ENCODE data around the gene RPL23.
A peak's percentile ranks its signal among the peaks of the same experiment; 100 is the strongest.

RPL23 gene

GRCh38 chr17:38883592-38884526, 30.3 kb upstream of the RPL23 start:
- DNase-seq: no peak

DNA sequence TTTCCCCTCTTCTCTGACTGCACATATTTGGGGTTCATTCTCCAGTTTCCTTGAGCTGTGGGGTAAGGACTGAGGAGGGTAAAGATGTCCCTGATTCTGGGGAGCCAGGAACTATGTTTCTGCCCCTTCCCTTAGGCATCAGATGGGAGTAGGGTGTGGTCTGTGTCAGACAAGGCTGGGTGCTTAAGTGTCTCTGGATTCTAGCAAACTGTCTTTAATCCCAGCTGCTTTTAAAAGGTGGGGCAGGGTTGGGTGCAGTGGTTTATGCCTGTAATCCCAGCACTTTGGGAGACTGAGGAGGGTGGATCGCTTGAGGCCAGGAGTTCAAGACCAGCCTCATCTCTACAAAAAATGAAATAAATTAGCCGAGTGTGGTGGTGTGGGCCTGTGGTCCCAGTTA, 29.3 kb upstream of the RPL23 start:
- DNase-seq: no peak

DNA sequence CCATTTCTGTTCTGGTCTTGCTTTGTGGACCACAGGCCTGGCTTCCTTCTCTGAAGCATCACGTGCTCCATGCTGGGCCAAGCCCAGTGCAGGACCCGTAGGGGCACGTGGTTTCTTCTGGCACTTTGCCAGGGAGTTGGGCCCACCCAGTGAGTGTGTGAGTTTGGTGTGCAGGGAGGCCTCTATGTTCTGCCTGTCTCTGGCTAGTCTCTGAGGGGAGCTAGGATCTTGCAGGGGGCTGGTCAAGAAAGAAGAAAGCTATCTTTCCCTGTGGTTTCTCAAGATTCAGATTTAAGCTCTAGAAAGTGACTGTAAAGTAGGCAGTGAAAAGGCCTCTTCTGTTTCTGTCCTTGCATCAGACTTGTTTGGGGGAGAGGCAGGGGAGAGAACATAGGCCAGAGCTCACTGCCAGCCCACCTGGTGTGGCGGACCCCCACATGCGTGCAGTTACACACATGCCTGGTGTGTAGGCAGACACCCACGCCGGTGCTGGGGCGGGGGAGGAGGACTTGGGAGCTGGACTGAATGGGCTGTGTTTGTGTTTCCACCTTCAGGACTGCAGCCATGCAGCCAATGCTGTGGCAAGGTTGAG, 28.2 kb upstream of the RPL23 start:
- DNase-seq: peak; percentile 51

DNA sequence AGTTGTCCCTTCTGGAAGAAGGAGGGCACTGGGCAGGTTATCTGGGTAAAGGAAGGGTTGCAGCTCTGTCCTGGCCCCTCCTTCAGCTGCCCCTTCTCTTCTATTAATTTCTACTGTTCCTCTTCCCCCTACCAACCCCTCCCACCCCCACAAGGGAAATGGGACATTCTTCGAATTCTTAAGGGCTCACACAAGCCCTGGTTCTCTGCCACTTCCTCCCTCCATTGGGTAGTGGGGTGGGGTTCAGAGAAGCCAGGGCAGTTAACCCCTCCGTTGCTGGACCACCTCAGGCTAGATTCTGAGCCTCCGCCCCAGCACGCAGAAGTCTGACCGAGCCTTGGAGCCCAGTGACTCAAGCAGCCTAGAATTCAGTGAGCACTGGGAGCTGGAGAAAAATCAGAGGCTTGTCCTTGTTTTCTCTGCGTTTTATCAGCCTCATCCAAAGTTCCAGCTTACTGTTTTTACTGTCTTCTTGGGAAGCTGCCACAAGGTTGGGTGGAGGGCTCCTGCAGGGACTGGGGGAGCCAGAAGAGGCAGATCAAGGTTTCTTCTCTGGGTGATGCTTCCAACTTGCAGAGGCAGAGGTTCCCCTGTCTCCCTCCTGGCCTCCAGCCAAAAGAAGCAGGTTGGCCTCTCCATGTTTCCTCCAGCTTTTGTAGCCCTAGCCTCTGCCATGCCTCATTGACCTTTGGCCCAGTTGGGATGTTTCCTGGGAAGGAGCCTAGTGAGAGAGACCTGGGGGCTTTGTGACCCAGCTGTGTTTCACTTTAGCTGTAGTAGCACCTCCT, 26.6 kb upstream of the RPL23 start:
- peak; percentile 96 for DNase-seq

- no peak for DNase-seq
Observed at GRCh38 chr17:38877130-38877851, 23.8 kb upstream of the RPL23 start.

GRCh38 chr17:38875477-38876075, 22.1 kb upstream of the RPL23 start:
- no peak for DNase-seq

- DNase-seq: no peak
Observed at GRCh38 chr17:38874505-38875400, 21.2 kb upstream of the RPL23 start.

- peak; percentile 38 for DNase-seq
Observed at GRCh38 chr17:38873640-38874380, 20.3 kb upstream of the RPL23 start.

DNA sequence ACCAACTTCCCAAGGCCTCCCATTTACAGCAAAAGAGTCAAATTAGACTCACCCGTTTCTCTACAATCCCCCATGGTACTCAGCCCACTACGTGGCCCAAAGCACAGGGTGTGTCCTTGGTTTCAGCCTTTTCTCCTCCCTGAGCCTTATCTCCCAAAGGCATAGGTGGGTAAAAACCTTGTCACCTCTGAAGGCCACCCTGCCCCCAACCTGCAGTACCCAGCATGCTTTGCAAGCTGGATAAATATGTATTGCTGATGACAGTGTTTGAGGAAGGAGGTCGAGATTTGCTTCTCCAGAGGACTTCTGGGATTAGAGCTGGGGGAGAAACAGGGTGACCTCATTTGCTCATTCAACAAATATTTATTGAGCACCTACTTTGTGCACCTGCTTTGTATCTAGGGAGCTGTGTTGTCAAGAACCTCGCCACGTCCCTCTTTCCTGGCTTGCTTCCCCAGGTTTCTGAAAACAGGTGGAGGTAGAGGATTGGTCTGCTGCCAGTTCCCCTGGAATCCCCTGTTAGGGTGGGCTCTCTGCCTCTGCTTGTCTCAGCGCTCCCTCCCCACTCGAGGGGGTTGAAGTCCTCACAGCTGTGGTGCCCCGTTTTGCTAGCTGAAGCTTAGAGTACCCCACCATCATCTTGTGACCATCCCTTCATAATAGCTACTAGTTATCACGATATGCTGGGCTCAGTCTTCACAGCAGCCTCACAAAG, 19.3 kb upstream of the RPL23 start:
- no peak for DNase-seq

DNA sequence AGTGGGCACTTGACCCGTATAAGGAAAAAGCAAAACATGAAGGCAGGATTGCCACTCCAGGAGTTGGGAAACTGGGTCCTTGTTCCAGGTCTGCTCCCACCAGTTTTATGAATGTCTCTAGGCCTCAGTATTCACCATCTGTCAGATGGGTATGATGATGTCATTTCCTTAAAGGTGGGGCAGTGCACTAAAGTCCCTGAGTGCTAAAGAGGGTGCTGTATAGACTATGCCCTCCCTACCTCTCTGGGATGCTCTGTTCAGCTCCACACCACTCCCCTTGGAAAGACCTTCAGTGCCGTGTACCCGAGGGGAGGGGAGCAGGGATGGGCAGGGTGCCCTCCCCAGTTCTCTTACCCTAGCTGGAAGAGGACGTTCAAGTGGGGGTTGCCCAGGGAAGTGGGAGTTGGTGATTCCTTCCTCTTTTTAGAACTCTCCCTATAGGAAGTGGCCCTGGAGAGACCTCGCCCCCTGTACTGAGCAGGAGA, 18.5 kb upstream of the RPL23 start:
- DNase-seq: no peak

DNA sequence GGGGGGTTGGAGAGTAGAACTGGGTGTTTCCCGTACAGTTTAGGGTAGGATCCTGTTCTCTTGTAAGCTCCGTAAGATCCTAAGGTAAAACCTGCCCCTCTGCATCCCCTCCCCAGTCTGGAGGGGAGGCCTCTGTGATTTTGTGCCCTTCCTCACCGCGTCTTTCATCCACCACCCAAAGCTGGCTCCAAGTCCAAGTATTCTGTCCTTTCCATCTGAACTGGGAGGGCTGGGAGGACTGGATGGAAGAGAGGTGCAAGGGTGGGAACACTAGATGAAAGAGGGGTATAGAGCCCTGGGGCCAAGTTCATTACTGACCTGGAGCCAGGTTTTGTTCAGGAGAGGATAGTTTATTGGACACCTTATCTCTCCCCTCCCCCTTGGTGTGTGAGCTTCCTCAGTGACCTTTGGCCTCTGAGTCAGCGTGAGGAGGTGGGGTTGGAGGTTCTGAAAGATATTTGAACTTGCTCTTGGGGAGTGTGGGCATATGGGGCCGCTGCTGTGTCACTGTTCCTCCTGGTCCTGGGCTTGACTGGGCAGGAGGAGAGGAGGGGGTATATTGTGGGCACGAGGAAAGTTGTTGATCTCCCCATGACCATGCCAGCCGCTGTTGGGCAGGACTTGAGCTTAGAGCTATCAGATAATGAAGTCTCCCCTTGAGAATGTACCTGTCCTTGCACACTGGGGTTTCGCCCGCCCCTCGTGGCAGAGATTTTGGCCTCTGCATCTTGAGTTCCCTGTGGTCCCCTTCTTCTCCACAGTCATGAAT, 17.9 kb upstream of the RPL23 start:
- peak; percentile 84 for DNase-seq

DNA sequence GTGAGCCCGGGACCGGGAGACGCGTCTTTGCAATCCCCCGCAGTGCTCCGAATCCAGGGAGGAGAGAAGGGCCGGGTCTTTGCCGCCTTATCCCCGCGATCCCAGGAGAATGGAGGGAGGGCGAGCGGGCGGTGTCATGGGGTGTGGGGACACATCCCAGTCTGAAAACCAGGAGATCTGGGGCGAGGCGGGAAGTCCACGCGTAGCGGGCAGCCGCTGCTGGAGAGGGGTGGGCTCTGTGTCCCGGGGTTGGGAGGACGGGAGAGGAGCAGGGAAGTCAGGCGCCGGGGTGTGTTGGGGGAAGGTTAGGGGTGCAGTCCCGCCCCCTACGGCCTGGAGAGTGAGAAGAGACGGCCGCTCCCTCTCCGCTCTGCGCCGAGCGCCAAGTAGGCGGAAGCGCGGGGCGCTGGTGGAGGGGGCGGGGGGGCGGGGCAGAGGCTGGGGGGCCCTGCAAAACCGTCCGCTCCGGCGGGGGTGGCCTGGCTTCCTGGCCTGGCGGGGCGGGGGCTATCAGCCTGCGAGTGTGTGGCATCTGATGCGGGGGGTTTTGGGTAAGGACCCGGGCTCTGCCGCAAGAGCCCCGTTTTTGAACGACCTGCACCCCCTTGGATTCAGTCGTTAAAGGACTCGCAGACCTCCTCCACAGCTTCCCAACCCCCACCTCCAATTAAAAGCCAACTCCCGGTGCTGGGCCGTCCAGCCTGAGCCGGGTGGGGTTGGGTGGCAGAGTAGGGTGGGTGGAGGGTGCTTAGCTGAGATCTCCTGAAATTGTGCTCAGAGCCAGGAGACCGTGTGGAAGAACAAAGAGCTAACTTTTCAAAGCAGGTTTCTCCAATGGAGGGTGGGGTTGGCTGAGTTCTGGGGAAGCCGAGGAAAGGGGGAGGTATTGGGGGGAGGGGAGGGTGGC, 17.0 kb upstream of the RPL23 start:
- peak; percentile 72 for DNase-seq

- peak; percentile 90 for DNase-seq
Observed at GRCh38 chr17:38869526-38870258, 16.2 kb upstream of the RPL23 start, which contains the start of gene LASP1. TSS of gene LASP1 (plus strand) at chr17:38870058. CDS start at chr17:38870190, 132 bp downstream.

GRCh38 chr17:38868817-38869525, 15.4 kb upstream of the RPL23 start:
- DNase-seq: peak; percentile 83

DNA sequence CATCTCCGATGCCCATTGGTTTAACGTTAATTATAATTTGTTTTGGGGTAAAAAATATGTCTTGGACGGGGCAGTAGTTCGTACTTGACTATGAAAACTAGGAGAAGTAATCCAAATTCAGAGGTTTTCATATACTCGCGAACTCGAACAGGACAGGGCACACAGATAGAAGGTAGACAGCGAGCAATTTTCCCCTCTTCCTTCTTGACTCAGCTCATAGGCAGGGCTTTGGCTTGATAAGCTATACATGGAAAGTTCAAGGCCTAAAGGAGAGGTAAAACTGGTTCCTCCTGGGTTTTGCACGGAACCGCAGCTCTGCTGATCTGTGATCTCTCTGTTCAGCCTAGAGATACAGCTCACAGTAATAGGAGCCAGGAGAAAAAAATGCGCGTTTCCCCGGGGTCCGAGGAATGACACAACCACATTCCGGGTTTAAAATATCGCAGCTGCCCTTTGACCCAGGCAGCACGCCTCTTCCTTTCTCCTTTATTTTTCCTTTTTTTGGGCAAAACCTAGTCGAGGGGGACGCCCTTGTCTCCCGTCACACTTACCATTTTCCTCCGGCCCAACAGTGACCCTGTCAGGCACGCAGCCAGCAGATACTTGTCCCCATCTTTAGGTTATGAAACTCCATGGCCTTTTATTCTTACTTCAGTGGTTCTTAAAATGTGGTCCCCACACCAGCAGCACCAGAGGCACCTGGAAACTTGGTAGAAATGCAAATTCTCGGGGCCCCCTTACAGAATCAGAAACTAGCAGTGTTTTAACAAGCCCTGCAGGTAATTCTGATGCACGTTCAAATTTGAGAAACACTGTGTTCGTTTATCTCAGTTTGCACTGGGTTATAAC, 14.7 kb upstream of the RPL23 start:
- no peak for DNase-seq

All from NCI-H226 (cell line).